Mucosa of descending colon (tissue), 3 donors: Measurements from ENCODE around the gene RILP. TPM values are rescaled to one million over a fixed set of nuclear protein-coding genes. Genes with fewer than 3 reads are reported as not detected.

Experiments used
- ATAC-seq: fragments of 200-7000 bp; cut with Tn5 transposase; one replicate; pipeline ENCODE4 v1.9.1; 2020; ENCODE audit warnings: mild to moderate bottlenecking, moderate library complexity
- DNase-seq, 3 donors: peaks; one replicate each; pipeline ENCODE4 v3.0.0-alpha.2; 2020
- H3K36me3 ChIP-seq: fragments of 200-600 bp; one replicate; pipeline ENCODE4 v1.8.0; 2021; ENCODE audit warnings: low read depth, mild to moderate bottlenecking
- H3K4me1 ChIP-seq: fragments of 200-600 bp; one replicate; pipeline ENCODE4 v1.8.0; 2021; ENCODE audit warnings: low read depth, mild to moderate bottlenecking
- H3K4me3 ChIP-seq: fragments of 200-600 bp; one replicate; pipeline ENCODE4 v1.8.0; 2021; ENCODE audit warnings: mild to moderate bottlenecking
- H3K9me3 ChIP-seq: fragments of 200-600 bp; one replicate; pipeline ENCODE4 v1.8.0; 2021; ENCODE audit warnings: mild to moderate bottlenecking
- CTCF ChIP-seq: fragments of 200-600 bp; IDR thresholded peaks from one replicate; pipeline ENCODE4 v1.8.0; 2022; ENCODE audit warnings: antibody characterized with exemption, mild to moderate bottlenecking
- intact Hi-C, 2 donors: fragments of 100-400 bp; cut with DNase I in 1 of 2; cut with micrococcal nuclease in 1 of 2; formaldehyde crosslinking; loops; one replicate each; pipeline versions ENCODE4 v1.11.0 to v1.11.1; 2022; cut with DNase I, micrococcal nuclease
- total RNA-seq, 3 donors: library from RNA; stranded (reverse); fragmentation: NEBNext Ultra II Directional in 2 of 3; extraction: Animal tissue kit (Norgen Biotek cat#: 25700) in 2 of 3; gene quantifications; one replicate each; pipeline versions ENCODE4 v1.2.1 to v1.2.4, GENCODE V29; 2021 to 2023
- donor health status: DM: no; HTN: no; CAD: no; lungs with moderate emphysema.
- donor health status: DM: no; HTN: no; CAD: no.
- donor health status: DM: no; HTN: yes; CAD: no.

RILP gene
- total RNA-seq, 3 donors from 2014 or later = 33.3 to 71.6 (median 41.0) TPM

DNA sequence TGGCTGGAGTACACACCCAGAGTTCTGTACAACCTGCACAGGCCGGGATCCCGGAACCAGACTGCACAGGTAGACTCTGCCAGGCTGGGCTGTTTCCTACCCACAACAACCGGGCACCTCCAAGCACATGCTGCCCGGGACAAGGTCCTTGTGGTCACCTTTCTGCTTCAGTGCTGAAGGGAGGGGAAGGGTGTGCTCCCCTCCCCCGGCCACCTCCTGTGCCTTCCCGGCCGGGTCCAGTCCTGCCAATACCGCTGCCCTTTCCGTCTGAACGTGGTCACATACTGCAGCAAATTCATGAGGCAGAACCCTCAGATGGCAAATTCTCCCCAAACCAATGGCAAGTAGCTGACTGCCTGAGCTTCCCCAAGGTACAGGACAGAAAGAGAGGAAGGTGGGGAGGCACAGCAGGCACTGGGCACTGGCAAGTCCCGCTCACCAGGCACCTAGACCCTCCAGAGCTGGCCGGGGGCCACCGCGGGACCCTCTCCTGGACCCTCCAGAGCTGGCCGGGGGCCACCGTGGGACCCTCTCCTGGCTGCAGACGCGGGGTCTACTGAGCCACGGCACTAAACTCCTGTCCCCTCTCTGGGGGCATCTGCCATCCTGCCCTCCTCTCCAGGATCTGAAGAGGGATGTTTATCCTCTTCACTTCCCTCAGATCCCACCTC, 43.9 kb downstream of the RILP start:
- ATAC-seq = no peak
- no peak for DNase-seq
- TF ChIP-seq CTCF = no peak
- Histone ChIP-seq H3K36me3 (no peaks in the 10 kb centered on the region), H3K9me3 (no peaks in the 10 kb centered on the region), H3K4me3 (no peak overlapping the region), H3K4me1 (no peaks in the 10 kb centered on the region)
- intact Hi-C loops = no loop called here

DNA sequence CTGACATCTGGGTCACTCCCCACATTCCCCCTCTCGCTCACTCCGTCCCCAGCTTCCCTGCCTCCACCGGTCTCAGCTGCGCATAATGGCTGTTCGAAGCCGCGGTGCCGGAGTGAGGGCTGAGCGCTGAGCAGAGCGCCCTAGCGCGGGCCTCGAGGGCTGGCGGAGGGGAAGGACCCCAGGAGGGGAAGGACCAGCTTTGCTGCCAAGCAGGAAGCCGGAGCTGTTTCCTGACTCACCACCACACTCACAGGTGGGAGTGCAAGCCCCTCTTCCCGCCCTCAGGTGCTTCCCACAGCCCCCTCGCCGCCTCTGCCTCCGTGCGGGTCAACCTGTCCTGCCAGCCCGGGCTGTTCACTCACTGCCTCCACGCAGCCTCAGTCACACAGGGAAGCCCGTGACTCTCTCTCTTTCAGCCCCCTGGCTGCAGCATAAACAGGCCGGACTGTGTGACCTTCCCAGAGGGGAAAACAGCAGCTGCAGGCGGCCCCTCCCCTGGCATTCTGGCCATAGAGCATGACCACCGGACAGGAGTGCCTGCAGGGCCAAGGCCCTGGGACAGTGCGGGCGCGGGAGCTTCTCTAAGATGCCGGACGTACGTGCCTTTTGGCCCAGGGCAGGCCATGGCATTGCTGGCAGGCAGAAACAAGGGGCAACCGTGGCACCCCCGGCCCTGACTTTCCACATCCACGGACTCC, 44.7 kb downstream of the RILP start:
- intact Hi-C loops = no loop called here

GRCh38 chr17:1601571-1601970, 48.1 kb downstream of the RILP start:
- intact Hi-C loops = no loop called here
- Histone ChIP-seq H3K4me1 (no peaks in the 10 kb centered on the region), H3K9me3 (no peaks in the 10 kb centered on the region), H3K36me3 (no peaks in the 10 kb centered on the region), H3K4me3 (no peak overlapping the region)
- DNase-seq = no peak
- no peak for TF ChIP-seq CTCF
- no peak for ATAC-seq

More for the DNA sequence above, 44.7 kb downstream of the RILP start:
- Histone ChIP-seq H3K9me3 (no peaks in the 10 kb centered on the region), H3K4me1 (no peaks in the 10 kb centered on the region), H3K4me3 (no peak overlapping the region), H3K36me3 (no peaks in the 10 kb centered on the region)
- DNase-seq (no peak), ATAC-seq (no peak)
- no peak for TF ChIP-seq CTCF

DNA sequence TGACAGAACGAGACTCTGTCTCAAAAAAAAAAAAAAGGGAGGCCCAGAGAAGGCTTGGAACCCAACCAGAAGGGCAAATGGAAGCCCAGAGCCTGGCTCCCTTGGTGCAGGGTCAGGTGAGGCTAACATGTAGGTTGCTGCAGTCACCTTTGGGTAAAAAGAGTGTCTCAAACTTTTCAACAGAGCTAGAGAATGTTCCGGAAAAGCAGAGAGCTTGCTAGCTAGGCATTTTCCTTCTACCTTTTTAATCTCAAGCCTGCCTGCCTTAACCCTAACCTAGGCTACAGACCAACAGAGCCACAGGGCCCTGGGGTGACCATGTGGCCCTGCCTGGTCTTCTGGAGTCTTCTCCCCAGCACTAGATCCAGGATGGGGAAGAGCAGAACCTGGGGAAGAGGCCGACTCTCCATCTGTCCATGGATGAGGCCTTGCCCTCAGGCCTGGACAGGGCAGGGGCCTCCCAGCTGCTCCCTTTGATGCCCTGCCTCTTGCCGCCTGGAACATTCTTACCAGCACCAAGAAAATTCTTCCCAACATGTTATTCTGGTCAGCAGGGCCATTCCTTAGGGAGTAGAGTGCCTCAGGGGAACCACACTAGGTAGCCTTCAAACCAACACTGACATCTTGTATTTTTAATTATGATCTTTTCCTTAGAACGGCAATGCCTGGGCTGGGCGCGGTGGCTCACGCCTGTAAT, 51.1 kb downstream of the RILP start:
- no peak for TF ChIP-seq CTCF
- intact Hi-C loops = no loop called here
- H3K4me3 ChIP-seq = no peak overlapping the region
- peaks cover 6% of the 10 kb centered on the region for H3K4me1 ChIP-seq
- DNase-seq (no peak), ATAC-seq (peak; percentile 30)
- no peaks in the 10 kb centered on the region for H3K36me3 ChIP-seq
- no peaks in the 10 kb centered on the region for H3K9me3 ChIP-seq

- intact Hi-C loops = no loop called here
- ATAC-seq = peak; percentile 84
- DNase-seq = peak in 1 of 3 donors; percentile 65
- Histone ChIP-seq H3K9me3 (no peaks in the 10 kb centered on the region), H3K4me3 (no peak overlapping the region), H3K4me1 (peaks cover 10% of the 10 kb centered on the region), H3K36me3 (no peaks in the 10 kb centered on the region)
- no peak for TF ChIP-seq CTCF
Measured at GRCh38 chr17:1597861-1598342, 51.8 kb downstream of the RILP start.

Other genes starting within 250 kb of the RILP start
- 100 to 1,000 TPM; 370 to 494 (median 380) TPM for gene YWHAE, start 249.6 kb downstream of the RILP start, total RNA-seq
- 10 to 100 TPM; 73.9 to 85.3 (median 74.0) TPM for gene CRK, start 193.6 kb downstream of the RILP start, total RNA-seq
- gene MYO1C, start 157.2 kb downstream of the RILP start, total RNA-seq = 100 to 1,000 TPM; 249 to 344 (median 276) TPM
- gene INPP5K, start 133.3 kb downstream of the RILP start, total RNA-seq = 10 to 100 TPM; 43.7 to 49.9 (median 47.6) TPM
- gene PITPNA, start 87.1 kb downstream of the RILP start, total RNA-seq = 10 to 100 TPM; 63.3 to 90.8 (median 81.6) TPM
- 10 to 100 TPM; 12.7 to 30.8 (median 23.7) TPM for gene SLC43A2, start 21.0 kb downstream of the RILP start, total RNA-seq
- 10 to 100 TPM; 13.1 to 17.8 (median 14.8) TPM for gene SCARF1, start 4.1 kb downstream of the RILP start, total RNA-seq
- gene PRPF8, start 35.0 kb upstream of the RILP start, total RNA-seq = 100 to 1,000 TPM; 214 to 238 (median 222) TPM
- gene TLCD2, start 60.5 kb upstream of the RILP start, total RNA-seq = 10 to 100 TPM; 29.0 to 45.6 (median 37.6) TPM
- 10 to 100 TPM; 17.3 to 27.3 (median 22.4) TPM for gene WDR81, start 74.8 kb upstream of the RILP start, total RNA-seq
- 1 to 10 TPM in 2 of 3 donors, under 1 TPM in 1; 0.78 to 8.2 (median 2.9) TPM for gene SERPINF2, start 93.0 kb upstream of the RILP start, total RNA-seq
- 100 to 1,000 TPM in 1 of 3 donors, 10 to 100 TPM in 2; 16.9 to 111 (median 76.9) TPM for gene SERPINF1, start 112.2 kb upstream of the RILP start, total RNA-seq
- 10 to 100 TPM in 2 of 3 donors, 1 to 10 TPM in 1; 9.8 to 19.4 (median 10.7) TPM for gene SMYD4, start 180.0 kb upstream of the RILP start, total RNA-seq
- gene RPA1, start 180.1 kb upstream of the RILP start, total RNA-seq = 10 to 100 TPM; 52.3 to 77.4 (median 75.5) TPM